T-cell (primary cell): ENCODE results near the gene SLC45A1. TPM values are rescaled to one million over a fixed set of nuclear protein-coding genes. Genes with fewer than 3 reads are reported as not detected.

Experiments used
- ATAC-seq, 4 experiments: fragments of 200-7000 bp in 3 of 4; fragments of 150-1000 bp in 1 of 4; cut with Tn5 transposase; replicated peaks in 1 of 4; 1 replicate in 3 of 4; 2 replicates in 1 of 4; pipeline ENCODE4 v1.10.0; 2021; ENCODE audit warnings: moderate library complexity in 3 of 4, mild to moderate bottlenecking in 2 of 4, moderate number of reproducible peaks in 1 of 4
- CTCF ChIA-PET, 2 donors: fragments of 300-600 bp; sonication (Branson Sonifier 250); formaldehyde crosslinking; loops; one replicate each; lab custom pipeline; 2022; ENCODE audit warnings: antibody characterized with exemption in 2 of 2; lab: Charles Lee
- POLR2A ChIA-PET, 2 donors: fragments of 300-600 bp; sonication (Branson Sonifier 250); formaldehyde crosslinking; loops; one replicate each; lab custom pipeline; 2022; ENCODE audit warnings: antibody characterized with exemption in 2 of 2; lab: Charles Lee
- DNase-seq, 35 experiments: peaks; one replicate each; pipeline versions ENCODE4 v3.0.0 to v3.0.0-alpha.2; 2013 to 2023
- H3K27ac ChIP-seq: one replicate; pipeline ENCODE4 v1.5.1; 2013; ENCODE audit warnings: low read length
- H3K27me3 ChIP-seq, 2 experiments: replicated peaks in 1 of 2; 1 replicate in 1 of 2; 2 replicates in 1 of 2; pipeline versions ENCODE4 v1.6.1 to v1.7.0; 2013; ENCODE audit warnings: low read length in 1 of 2, mixed read lengths in 1 of 2; ENCODE audit not compliant: control insufficient read depth in 2 of 2, insufficient read depth in 2 of 2; ENCODE audit errors: extremely low read depth in 1 of 2
- H3K36me3 ChIP-seq, 2 donors: 1 replicate in 1 of 2; 2 replicates in 1 of 2; pipeline versions ENCODE4 v1.6.1 to v1.7.0; 2013; ENCODE audit warnings: low read length in 1 of 2; ENCODE audit not compliant: control insufficient read depth in 2 of 2, insufficient read depth in 1 of 2; ENCODE audit errors: extremely low read depth in 1 of 2
- H3K4me1 ChIP-seq, 2 experiments: 1 replicate in 1 of 2; 2 replicates in 1 of 2; pipeline versions ENCODE4 v1.6.1 to v1.7.0; 2013; ENCODE audit warnings: low read length in 2 of 2, mixed read lengths in 1 of 2; ENCODE audit not compliant: insufficient read depth in 2 of 2, control insufficient read depth in 1 of 2; ENCODE audit errors: extremely low read depth in 1 of 2
- H3K4me3 ChIP-seq, 2 donors: 1 replicate in 1 of 2; 2 replicates in 1 of 2; pipeline versions ENCODE4 v1.5.1 to v1.7.0; 2013; ENCODE audit warnings: mild to moderate bottlenecking in 2 of 2, low read length in 1 of 2, moderate library complexity in 1 of 2; ENCODE audit not compliant: control insufficient read depth in 1 of 2; ENCODE audit errors: extremely low read depth in 1 of 2
- H3K9me3 ChIP-seq: 2 replicates; pipeline ENCODE4 v1.7.0; 2013
- H3K27ac Mint-ChIP-seq, 2 donors: one replicate each; pipeline ENCODE4 v1.8.0; 2020 to 2021; ENCODE audit warnings: mild to moderate bottlenecking in 2 of 2, mixed read lengths in 2 of 2
- H3K27me3 Mint-ChIP-seq, 2 donors: one replicate each; pipeline ENCODE4 v1.8.0; 2021 to 2022; ENCODE audit warnings: mixed read lengths in 2 of 2
- H3K36me3 Mint-ChIP-seq: one replicate; pipeline ENCODE4 v1.8.0; 2021; ENCODE audit warnings: mixed read lengths
- H3K4me1 Mint-ChIP-seq, 3 donors: one replicate each; pipeline ENCODE4 v1.8.0; 2020 to 2022; ENCODE audit warnings: mixed read lengths in 3 of 3, mild to moderate bottlenecking in 1 of 3
- H3K4me3 Mint-ChIP-seq, 3 donors: one replicate each; pipeline ENCODE4 v1.8.0; 2020 to 2022; ENCODE audit warnings: mild to moderate bottlenecking in 3 of 3, mixed read lengths in 3 of 3, moderate library complexity in 3 of 3
- H3K9me3 Mint-ChIP-seq, 3 donors: one replicate each; pipeline ENCODE4 v1.8.0; 2020 to 2022; ENCODE audit warnings: mixed read lengths in 3 of 3
- whole genome bisulfite sequencing: methylation state at CpG from one replicate; pipeline ENCODE4 v1.1.5; 2013; ENCODE audit warnings: missing lambda C conversion rate; ENCODE audit not compliant: insufficient coverage; 5-methylcytosine and 5-hydroxymethylcytosine counted together
- total RNA-seq, 35 experiments: library from RNA in 6 of 35; stranded (reverse) in 6 of 35; fragments of 120-200 nt in 1 of 35; gene quantifications; one replicate each; pipeline versions ENCODE4 v1.2.1 to v1.2.4 and lab custom pipeline; 2013 to 2026

Gene SLC45A1
- total RNA-seq, 5 donors from 2014 or later (not counting 1 experiment from before 2014, with no cell fraction given): 0.58 to 1.4 (median 1.2) TPM

GRCh38 chr1:8314346-8315280 lies 3.3 kb upstream of the SLC45A1 start:
- no peak overlapping the region for H3K4me3 ChIP-seq
- H3K27me3 ChIP-seq: peaks cover 4 to 49% of the 10 kb centered on the region in 2 experiments
- Mint-ChIP-seq H3K4me1 (peaks cover 11 to 22% (median 15%) of the 10 kb centered on the region in 3 donors), H3K27ac (no peak overlapping the region), H3K9me3 (no peaks in the 10 kb centered on the region), H3K36me3 (no peaks in the 10 kb centered on the region), H3K4me3 (no peak overlapping the region), H3K27me3 (peaks cover 33 to 36% of the 10 kb centered on the region in 2 donors)
- H3K4me1 ChIP-seq: peaks cover 0 to 22% of the 10 kb centered on the region in 2 experiments
- ATAC-seq (peak in 2 of 4 experiments; percentile 32 to 37), DNase-seq (peak in 27 of 35 experiments; percentile 14 to 68 (median 32))
- POLR2A ChIA-PET: interaction anchor here in 1 of 2 donors (0.6 kb wide), 1 partner anchor 289 kb away, joined by 3 read pairs; no protein-coding TSS in a partner anchor
- no peak overlapping the region for H3K27ac ChIP-seq
- CTCF ChIA-PET: interaction anchor here (0.5 to 3.1 kb wide), 10 partner anchors 149 to 341 kb away, joined by 3 to 23 read pairs (median 3); no protein-coding TSS in a partner anchor
- WGBS: 35% methylated on average over 18 of the region's 21 CpGs
- H3K36me3 ChIP-seq: no peaks in the 10 kb centered on the region
- H3K9me3 ChIP-seq: no peaks in the 10 kb centered on the region

- Mint-ChIP-seq H3K36me3 (no peaks in the 10 kb centered on the region), H3K27ac (no peak overlapping the region), H3K4me3 (peak overlapping the region in 1 of 3 donors; percentile 12), H3K27me3 (peaks cover 33 to 36% of the 10 kb centered on the region in 2 donors), H3K9me3 (no peaks in the 10 kb centered on the region), H3K4me1 (peaks cover 11 to 22% (median 15%) of the 10 kb centered on the region in 3 donors)
- peaks cover 4 to 49% of the 10 kb centered on the region in 2 experiments for H3K27me3 ChIP-seq
- no peak overlapping the region for H3K27ac ChIP-seq
- WGBS: 81% methylated on average over 11 of the region's 14 CpGs
- DNase-seq: no peak
- ATAC-seq: no peak
- H3K36me3 ChIP-seq: no peaks in the 10 kb centered on the region
- POLR2A ChIA-PET: interaction anchor here in 1 of 2 donors (0.6 kb wide), 1 partner anchor 22 kb away, joined by 3 read pairs; no protein-coding TSS in a partner anchor
- H3K4me3 ChIP-seq: no peak overlapping the region
- H3K9me3 ChIP-seq: no peaks in the 10 kb centered on the region
- peaks cover 0 to 22% of the 10 kb centered on the region in 2 experiments for H3K4me1 ChIP-seq
- CTCF ChIA-PET: interaction anchor here (0.6 to 3.1 kb wide), 7 partner anchors 285 to 336 kb away, joined by 3 to 23 read pairs (median 3); no protein-coding TSS in a partner anchor
Measured at GRCh38 chr1:8315573-8316475, 2.1 kb upstream of the SLC45A1 start.

GRCh38 chr1:8318436-8318835 lies 522 bp downstream of the SLC45A1 start:
- peak overlapping the region; percentile 67 to 81 (median 73) for H3K4me3 Mint-ChIP-seq
- ATAC-seq (peak in 3 of 4 experiments; percentile 12 to 21 (median 19)), DNase-seq (peak in 3 of 35 experiments; percentile 9 to 30 (median 12))
- Histone ChIP-seq H3K27ac (no peak overlapping the region), H3K27me3 (peaks cover 4 to 49% of the 10 kb centered on the region in 2 experiments), H3K4me1 (peaks cover 0 to 22% of the 10 kb centered on the region in 2 experiments), H3K9me3 (no peaks in the 10 kb centered on the region), H3K4me3 (peak overlapping the region; percentile 52 to 65), H3K36me3 (no peaks in the 10 kb centered on the region)
- no peaks in the 10 kb centered on the region for H3K36me3 Mint-ChIP-seq
- WGBS: 19% methylated on average over 18 of the region's 18 CpGs
- ChIA-PET POLR2A (no interaction called here), CTCF (interaction anchor here in 1 of 2 donors (1.6 kb wide), 1 partner anchor 303 kb away, joined by 7 read pairs; no protein-coding TSS in a partner anchor)
- peaks cover 11 to 22% (median 15%) of the 10 kb centered on the region in 3 donors for H3K4me1 Mint-ChIP-seq
- H3K27ac Mint-ChIP-seq: no peak overlapping the region
- peaks cover 0 to 4% (median 0%) of the 10 kb centered on the region in 3 donors for H3K9me3 Mint-ChIP-seq
- H3K27me3 Mint-ChIP-seq: peaks cover 29 to 30% of the 10 kb centered on the region in 2 donors

GRCh38 chr1:8321612-8322011 lies 3.7 kb downstream of the SLC45A1 start:
- H3K27me3 Mint-ChIP-seq: peaks cover 3 to 4% of the 10 kb centered on the region in 2 donors
- DNase-seq (no peak), ATAC-seq (no peak)
- POLR2A ChIA-PET: no interaction called here
- 79% methylated on average over 3 of the region's 3 CpGs for WGBS
- H3K4me3 ChIP-seq: no peak overlapping the region
- peaks cover 0 to 14% of the 10 kb centered on the region in 2 experiments for H3K4me1 ChIP-seq
- H3K27ac ChIP-seq: no peak overlapping the region
- no peaks in the 10 kb centered on the region for H3K36me3 ChIP-seq
- H3K9me3 ChIP-seq: no peaks in the 10 kb centered on the region
- peaks cover 4 to 19% of the 10 kb centered on the region in 2 experiments for H3K27me3 ChIP-seq
- peaks cover 0 to 4% (median 0%) of the 10 kb centered on the region in 3 donors for H3K9me3 Mint-ChIP-seq
- CTCF ChIA-PET: no interaction called here
- H3K4me3 Mint-ChIP-seq: no peak overlapping the region
- peaks cover 6 to 7% (median 7%) of the 10 kb centered on the region in 3 donors for H3K4me1 Mint-ChIP-seq
- H3K36me3 Mint-ChIP-seq: peaks cover 5% of the 10 kb centered on the region
- no peak overlapping the region for H3K27ac Mint-ChIP-seq

GRCh38 chr1:8323706-8324105 lies 5.8 kb downstream of the SLC45A1 start:
- H3K27me3 ChIP-seq: peaks cover 0 to 1% of the 10 kb centered on the region in 2 experiments
- ATAC-seq (no peak), DNase-seq (no peak)
- ChIA-PET CTCF (no interaction called here), POLR2A (no interaction called here)
- Mint-ChIP-seq H3K9me3 (peaks cover 0 to 4% (median 0%) of the 10 kb centered on the region in 3 donors), H3K4me1 (peaks cover under 1% of the 10 kb centered on the region in 3 donors), H3K27ac (no peak overlapping the region), H3K4me3 (no peak overlapping the region), H3K27me3 (no peaks in the 10 kb centered on the region), H3K36me3 (peaks cover 5% of the 10 kb centered on the region)
- peaks cover 0 to 2% of the 10 kb centered on the region in 2 experiments for H3K4me1 ChIP-seq
- no peak overlapping the region for H3K27ac ChIP-seq
- H3K36me3 ChIP-seq: no peaks in the 10 kb centered on the region
- no peak overlapping the region for H3K4me3 ChIP-seq
- 82% methylated on average over 8 of the region's 11 CpGs for WGBS
- no peaks in the 10 kb centered on the region for H3K9me3 ChIP-seq
